Dedifferentiated amniotic fluid mesenchymal stem cell (primary cell): ENCODE results near the gene NPIPB8.
"Not testable (repeated sequence)": the region's sequence is repeated elsewhere in the genome, so short reads cannot be mapped to it uniquely, and the experiment has no call there.

Experiments
- DNase-seq: peaks from one replicate; pipeline ENCODE4 v3.0.0-alpha.2; 2016; ENCODE audit errors: extremely low spot score

Gene NPIPB8

DNA sequence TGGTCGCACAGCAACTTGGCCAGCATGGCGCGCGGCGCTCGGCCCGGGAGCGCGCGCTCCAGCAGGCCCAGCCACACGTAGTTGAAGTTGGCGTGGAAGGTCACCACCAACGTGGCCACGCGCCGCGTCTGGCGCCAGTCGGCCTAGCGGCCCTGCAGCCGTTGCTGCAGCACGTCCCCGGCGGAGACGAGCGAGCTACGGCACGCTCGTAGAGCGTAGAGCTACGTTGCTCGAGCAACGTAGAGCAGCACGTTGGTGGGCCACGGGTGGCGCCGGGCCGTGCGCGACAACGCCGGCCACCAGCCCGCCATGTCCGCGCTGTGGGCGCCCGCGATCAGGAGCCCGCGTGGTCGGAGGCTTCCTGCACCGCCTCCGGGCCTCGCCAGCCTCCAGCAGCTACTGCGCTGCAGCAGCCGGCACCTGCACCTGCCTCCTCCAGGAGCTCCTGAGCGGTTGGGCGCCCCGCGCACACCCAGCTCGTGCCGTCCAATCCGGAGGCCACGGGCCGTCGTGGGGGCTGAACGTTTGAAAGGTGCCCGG, 14.6 kb upstream of the NPIPB8 start:
- DNase-seq = no peak

GRCh38 chr16:28630905-28631304, 7.0 kb upstream of the NPIPB8 start:
- DNase-seq = not testable (repeated sequence)

GRCh38 chr16:28636093-28636823, 1.6 kb upstream of the NPIPB8 start:
- DNase-seq = not testable (repeated sequence)

DNA sequence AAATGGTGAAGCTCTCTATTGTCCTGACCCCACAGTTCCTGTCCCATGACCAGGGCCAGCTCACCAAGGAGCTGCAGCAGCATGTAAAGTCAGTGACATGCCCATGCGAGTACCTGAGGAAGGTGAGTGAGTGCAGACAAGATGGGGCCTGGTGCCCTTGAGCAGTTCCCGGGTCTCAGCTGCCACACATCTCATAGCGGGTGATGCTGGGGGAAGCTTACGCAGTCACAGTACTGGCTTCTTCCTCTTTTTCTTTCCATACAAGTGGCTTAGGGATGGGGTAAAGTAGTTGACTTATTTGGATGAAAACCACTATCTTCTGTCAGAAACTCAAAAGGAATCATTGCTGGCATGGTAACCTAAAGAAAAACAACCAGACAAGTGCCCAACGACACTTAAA, 494 bp downstream of the NPIPB8 start:
- not testable (repeated sequence) for DNase-seq

DNA sequence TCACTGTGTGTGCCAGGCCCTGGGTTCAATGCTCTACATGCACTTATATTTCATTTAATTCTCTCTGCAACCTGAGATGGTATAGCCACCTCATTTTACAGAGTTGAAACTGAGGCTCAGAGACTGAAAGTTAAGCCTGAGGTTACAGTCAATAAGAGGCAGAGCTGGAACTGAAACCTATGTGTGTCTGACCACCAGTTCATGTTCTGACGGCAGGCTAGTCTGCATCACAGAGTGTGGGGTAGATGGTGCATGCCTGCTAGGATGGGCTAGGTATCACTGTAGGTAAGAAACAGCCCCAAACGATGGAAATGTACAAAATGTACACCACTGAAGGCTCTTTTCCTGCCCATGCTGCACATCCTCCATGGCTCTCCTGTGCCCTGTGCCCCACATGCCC, 2.1 kb downstream of the NPIPB8 start:
- not testable (repeated sequence) for DNase-seq

DNA sequence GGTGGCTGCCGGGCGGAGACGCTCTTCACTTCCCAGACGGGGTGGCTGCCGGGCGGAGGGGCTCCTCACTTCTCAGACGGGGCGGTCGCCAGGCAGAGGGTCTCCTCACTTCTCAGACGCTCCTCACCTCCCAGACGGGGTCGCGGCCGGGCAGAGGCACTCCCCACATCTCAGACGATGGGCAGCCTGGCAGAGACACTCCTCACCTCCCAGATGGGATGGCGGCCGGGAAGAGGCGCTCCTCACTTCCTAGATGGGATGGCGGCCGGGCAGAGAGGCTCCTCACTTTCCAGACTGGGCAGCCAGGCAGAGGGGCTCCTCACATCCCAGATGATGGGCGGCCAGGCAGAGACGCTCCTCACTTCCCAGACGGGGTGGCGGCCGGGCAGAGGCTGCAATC, 28.4 kb downstream of the NPIPB8 start:
- DNase-seq = not testable (repeated sequence)

GRCh38 chr16:28667480-28667879, 29.6 kb downstream of the NPIPB8 start:
- not testable (repeated sequence) for DNase-seq

DNA sequence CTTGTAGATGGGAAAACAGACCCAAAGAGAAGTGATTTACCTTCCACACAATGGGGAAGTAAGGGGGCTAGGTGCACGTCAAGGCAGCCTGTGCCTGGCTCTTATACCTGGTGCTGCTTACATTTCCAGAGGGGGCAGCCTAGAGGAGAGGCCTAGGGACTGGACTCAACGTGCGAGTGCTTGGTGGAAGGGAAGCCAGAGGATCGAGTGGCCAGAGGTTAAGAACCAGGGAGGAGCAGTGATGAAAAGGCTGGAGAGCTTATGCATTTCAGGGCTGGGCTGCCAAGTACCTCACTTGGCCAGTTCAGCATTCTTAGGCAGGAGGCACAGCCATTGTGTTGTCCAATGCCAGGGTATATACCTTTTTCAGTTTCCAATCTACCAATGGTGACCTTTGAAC, 30.3 kb downstream of the NPIPB8 start:
- DNase-seq = not testable (repeated sequence)

- not testable (repeated sequence) for DNase-seq
Measured at GRCh38 chr16:28688327-28688952, 50.6 kb downstream of the NPIPB8 start.

GRCh38 chr16:28689425-28689824, 51.6 kb downstream of the NPIPB8 start:
- not testable (repeated sequence) for DNase-seq

DNA sequence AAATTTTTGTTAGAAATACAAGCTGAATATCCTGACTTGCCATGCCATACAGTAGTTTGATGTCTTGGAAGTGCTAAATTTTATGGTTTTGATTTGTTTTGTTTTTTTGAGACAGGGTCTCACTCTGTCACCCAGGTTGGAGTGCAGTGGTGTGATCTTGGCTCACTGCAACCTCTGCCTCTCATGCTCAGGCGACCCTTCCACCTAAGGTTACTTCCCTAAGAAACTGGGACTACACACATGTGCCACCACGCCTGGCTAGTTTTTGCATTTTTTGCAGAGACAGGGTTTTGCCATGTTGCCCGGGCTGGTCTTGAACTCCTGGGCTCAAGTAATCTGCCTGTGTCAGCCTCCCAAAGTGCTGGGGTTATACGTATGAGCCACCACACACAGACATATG, 53.9 kb downstream of the NPIPB8 start:
- not testable (repeated sequence) for DNase-seq

- not testable (repeated sequence) for DNase-seq
Measured at GRCh38 chr16:28693257-28693950, 55.5 kb downstream of the NPIPB8 start.

DNA sequence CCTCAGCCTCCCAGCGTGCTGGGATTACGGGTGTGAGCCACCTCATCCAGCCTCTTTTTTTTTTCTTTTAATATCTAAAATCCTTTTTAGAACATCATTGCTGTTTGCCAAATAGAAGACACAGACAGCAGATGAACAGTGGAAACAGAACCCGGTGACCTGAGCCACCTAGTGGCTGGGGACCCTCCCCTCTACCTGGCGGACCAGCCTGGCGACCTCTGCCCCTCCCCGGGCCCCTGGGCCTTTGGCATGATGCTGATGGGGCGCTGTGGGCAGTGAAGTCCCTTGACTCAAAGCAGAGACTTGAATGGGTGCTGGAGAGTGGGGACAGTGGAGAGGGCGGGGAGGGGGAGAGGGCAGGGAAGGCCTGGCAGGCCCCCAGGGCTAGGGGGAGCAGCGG, 61.9 kb downstream of the NPIPB8 start:
- not testable (repeated sequence) for DNase-seq

- not testable (repeated sequence) for DNase-seq
Measured at GRCh38 chr16:28700349-28700748, 62.5 kb downstream of the NPIPB8 start.

GRCh38 chr16:28701384-28701783, 63.5 kb downstream of the NPIPB8 start:
- not testable (repeated sequence) for DNase-seq

- not testable (repeated sequence) for DNase-seq
Measured at GRCh38 chr16:28704246-28704645, 66.4 kb downstream of the NPIPB8 start.
